ENCODE measurements around the gene DIP2C.

DIP2C gene

DNA sequence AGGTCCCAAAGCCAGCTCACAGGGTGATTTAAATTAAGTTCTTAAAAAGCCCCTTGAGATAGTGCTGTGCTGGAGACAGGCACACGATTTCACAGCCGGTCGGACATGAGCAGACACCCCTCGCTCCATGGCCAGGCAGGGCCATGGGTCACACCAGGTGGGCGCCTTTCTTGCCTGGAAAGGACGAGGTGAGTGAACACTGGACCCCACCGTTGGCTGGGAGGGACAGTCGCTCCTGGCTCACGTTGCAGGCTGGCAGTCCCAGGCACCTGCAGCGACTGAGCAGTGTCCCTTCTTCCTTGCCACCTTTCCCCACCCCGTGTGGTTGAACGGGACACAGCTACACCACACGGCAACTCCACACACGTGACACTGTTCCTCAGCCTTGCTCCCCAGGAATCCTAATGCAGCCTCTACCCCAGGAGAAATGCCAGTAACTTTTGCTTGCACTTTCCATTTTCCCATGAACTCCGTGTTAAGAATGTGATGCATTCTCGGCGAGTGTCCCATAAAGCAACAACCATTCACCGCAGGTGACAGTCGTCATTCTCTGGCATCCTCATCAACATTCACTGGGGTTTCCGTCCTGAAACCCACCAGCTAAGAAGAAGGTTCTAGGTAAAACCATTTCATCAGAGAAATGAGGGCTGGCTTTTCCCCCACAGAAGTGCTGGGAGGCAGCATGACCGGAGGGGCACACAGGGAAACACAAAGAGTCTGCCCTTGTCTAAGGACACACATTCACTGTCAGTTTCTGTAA lies 336.8 kb downstream of the DIP2C start:
- TF ChIP-seq, protein P1, sequence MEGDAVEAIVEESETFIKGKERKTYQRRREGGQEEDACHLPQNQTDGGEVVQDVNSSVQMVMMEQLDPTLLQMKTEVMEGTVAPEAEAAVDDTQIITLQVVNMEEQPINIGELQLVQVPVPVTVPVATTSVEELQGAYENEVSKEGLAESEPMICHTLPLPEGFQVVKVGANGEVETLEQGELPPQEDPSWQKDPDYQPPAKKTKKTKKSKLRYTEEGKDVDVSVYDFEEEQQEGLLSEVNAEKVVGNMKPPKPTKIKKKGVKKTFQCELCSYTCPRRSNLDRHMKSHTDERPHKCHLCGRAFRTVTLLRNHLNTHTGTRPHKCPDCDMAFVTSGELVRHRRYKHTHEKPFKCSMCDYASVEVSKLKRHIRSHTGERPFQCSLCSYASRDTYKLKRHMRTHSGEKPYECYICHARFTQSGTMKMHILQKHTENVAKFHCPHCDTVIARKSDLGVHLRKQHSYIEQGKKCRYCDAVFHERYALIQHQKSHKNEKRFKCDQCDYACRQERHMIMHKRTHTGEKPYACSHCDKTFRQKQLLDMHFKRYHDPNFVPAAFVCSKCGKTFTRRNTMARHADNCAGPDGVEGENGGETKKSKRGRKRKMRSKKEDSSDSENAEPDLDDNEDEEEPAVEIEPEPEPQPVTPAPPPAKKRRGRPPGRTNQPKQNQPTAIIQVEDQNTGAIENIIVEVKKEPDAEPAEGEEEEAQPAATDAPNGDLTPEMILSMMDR (conservative IDR thresholded peaks at IDR 0.05; ENCODE audit: low read length), result no peak
- TF ChIP-seq EZH2phosphoT487 (IDR thresholded peaks at IDR 0.05; ENCODE audit: borderline replicate concordance), result no peak
- no peak overlapping the region for H2AFZ ChIP-seq (ENCODE audit: low read length)
- no peaks in the 10 kb centered on the region for H3K4me1 ChIP-seq (ENCODE audit: insufficient read depth, low read length, poor library complexity, severe bottlenecking)
- no peaks in the 10 kb centered on the region for H4K20me1 ChIP-seq (ENCODE audit: insufficient read depth, low read length, poor library complexity, severe bottlenecking)
- no peak overlapping the region for H3K4me3 ChIP-seq (ENCODE audit: low read length, poor library complexity, severe bottlenecking)
- no peaks in the 10 kb centered on the region for H3K27me3 ChIP-seq (ENCODE audit: insufficient read depth, low read length, poor library complexity, severe bottlenecking)
- H3K9me3 ChIP-seq (ENCODE audit: insufficient read depth, low read depth, low read length), result no peaks in the 10 kb centered on the region
- H3K79me2 ChIP-seq (ENCODE audit: insufficient read depth, low read length), result no peaks in the 10 kb centered on the region
- H3F3A ChIP-seq (ENCODE audit: low read depth), result no peaks in the 10 kb centered on the region
- H3K9me2 ChIP-seq (replicated peaks; ENCODE audit: low read depth, low read length), result no peaks in the 10 kb centered on the region
- no peak overlapping the region for H3K4me2 ChIP-seq (ENCODE audit: low read depth, low read length, poor library complexity, severe bottlenecking)
- H3K9ac ChIP-seq (ENCODE audit: low read depth, low read length, poor library complexity, severe bottlenecking), result no peak overlapping the region
- no peaks in the 10 kb centered on the region for H3K36me3 ChIP-seq (ENCODE audit: insufficient read depth, low read length)

DNA sequence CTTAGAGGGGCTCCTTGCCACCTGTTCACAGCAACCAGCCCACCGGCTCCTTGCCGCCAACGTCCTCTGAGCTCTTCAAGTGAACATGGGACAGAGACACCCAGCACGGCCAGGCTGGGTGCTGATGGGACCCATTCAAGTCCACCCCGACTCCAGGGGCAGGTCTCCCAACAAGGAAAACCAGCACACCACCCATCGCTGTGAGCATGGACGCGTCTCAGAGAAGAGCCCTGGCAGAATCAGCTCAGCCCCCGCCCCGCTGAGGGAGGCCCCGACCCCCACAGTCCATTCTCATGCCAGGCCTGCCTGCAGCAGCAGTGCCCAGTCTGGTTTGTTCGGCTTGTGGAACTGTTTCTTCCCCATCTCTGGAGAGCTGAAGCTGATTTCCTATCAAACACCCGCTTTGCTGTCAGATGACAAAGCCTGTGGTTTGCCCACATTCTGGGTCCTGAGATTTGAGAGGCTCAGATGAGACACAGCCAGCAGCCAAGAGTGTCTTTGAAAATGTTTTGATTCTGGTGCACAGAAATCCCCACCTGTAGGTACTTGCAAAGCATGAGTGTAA lies 337.6 kb downstream of the DIP2C start:
- H3F3A ChIP-seq (ENCODE audit: low read depth), result no peaks in the 10 kb centered on the region
- TF ChIP-seq, protein P1 (conservative IDR thresholded peaks at IDR 0.05; ENCODE audit: low read length), result no peak
- no peak for TF ChIP-seq EZH2phosphoT487 (IDR thresholded peaks at IDR 0.05; ENCODE audit: borderline replicate concordance)
- no peaks in the 10 kb centered on the region for H3K36me3 ChIP-seq (ENCODE audit: insufficient read depth, low read length)
- no peaks in the 10 kb centered on the region for H3K79me2 ChIP-seq (ENCODE audit: insufficient read depth, low read length)
- no peaks in the 10 kb centered on the region for H3K27me3 ChIP-seq (ENCODE audit: insufficient read depth, low read length, poor library complexity, severe bottlenecking)
- H3K9ac ChIP-seq (ENCODE audit: low read depth, low read length, poor library complexity, severe bottlenecking), result no peak overlapping the region
- no peak overlapping the region for H3K4me2 ChIP-seq (ENCODE audit: low read depth, low read length, poor library complexity, severe bottlenecking)
- no peaks in the 10 kb centered on the region for H3K9me2 ChIP-seq (replicated peaks; ENCODE audit: low read depth, low read length)
- no peaks in the 10 kb centered on the region for H3K4me1 ChIP-seq (ENCODE audit: insufficient read depth, low read length, poor library complexity, severe bottlenecking)
- no peaks in the 10 kb centered on the region for H4K20me1 ChIP-seq (ENCODE audit: insufficient read depth, low read length, poor library complexity, severe bottlenecking)
- no peak overlapping the region for H3K4me3 ChIP-seq (ENCODE audit: low read length, poor library complexity, severe bottlenecking)
- no peaks in the 10 kb centered on the region for H3K9me3 ChIP-seq (ENCODE audit: insufficient read depth, low read depth, low read length)
- H2AFZ ChIP-seq (ENCODE audit: low read length), result no peak overlapping the region

DNA sequence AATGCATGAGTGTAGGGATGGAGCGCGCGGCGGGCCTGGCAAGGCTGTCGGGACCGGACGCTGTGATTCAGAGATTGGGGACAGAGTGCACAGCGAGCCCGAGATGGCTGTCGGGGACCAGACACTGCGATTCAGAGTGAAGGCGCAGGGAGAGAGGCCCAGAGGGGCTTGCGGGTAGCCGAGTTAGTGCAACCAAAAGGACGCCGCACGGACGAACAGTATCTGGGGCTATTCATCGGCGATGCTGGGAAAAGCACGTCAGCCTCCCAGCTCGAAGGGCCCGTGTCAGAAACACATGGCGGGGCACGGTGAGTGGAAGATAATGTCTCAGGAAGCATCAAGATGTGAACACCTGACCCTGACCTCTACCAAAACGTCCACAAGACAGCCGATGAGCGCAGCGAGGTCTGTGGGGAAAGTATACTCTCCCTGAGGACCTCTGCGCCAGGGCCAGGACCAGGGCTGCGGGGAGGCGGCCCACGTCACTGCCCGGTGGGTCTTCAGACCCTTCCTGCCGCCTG lies 338.4 kb downstream of the DIP2C start:
- Histone ChIP-seq H3K36me3 (ENCODE audit: insufficient read depth, low read length) (no peaks in the 10 kb centered on the region), H3K79me2 (ENCODE audit: insufficient read depth, low read length) (no peaks in the 10 kb centered on the region), H4K20me1 (ENCODE audit: insufficient read depth, low read length, poor library complexity, severe bottlenecking) (no peaks in the 10 kb centered on the region), H2AFZ (ENCODE audit: low read length) (no peak overlapping the region), H3K9me2 (replicated peaks; ENCODE audit: low read depth, low read length) (no peaks in the 10 kb centered on the region), H3K27me3 (ENCODE audit: insufficient read depth, low read length, poor library complexity, severe bottlenecking) (no peaks in the 10 kb centered on the region), H3K4me2 (ENCODE audit: low read depth, low read length, poor library complexity, severe bottlenecking) (no peak overlapping the region), H3K4me3 (ENCODE audit: low read length, poor library complexity, severe bottlenecking) (no peak overlapping the region), H3F3A (ENCODE audit: low read depth) (no peaks in the 10 kb centered on the region), H3K9me3 (ENCODE audit: insufficient read depth, low read depth, low read length) (no peaks in the 10 kb centered on the region), H3K9ac (ENCODE audit: low read depth, low read length, poor library complexity, severe bottlenecking) (no peak overlapping the region), H3K4me1 (ENCODE audit: insufficient read depth, low read length, poor library complexity, severe bottlenecking) (no peaks in the 10 kb centered on the region)
- TF ChIP-seq, protein P1 (conservative IDR thresholded peaks at IDR 0.05; ENCODE audit: low read length), result no peak
- no peak for TF ChIP-seq EZH2phosphoT487 (IDR thresholded peaks at IDR 0.05; ENCODE audit: borderline replicate concordance)

All from Loucy (cell line).